Suppressor macrophage (primary cell): ENCODE data around the gene ZNF701.
A peak's percentile ranks its signal among the peaks of the same experiment; 100 is the strongest.
"Not testable (repeated sequence)": the region's sequence is repeated elsewhere in the genome, so short reads cannot be mapped to it uniquely, and the experiment has no call there.

Source experiments
- DNase-seq, 4 experiments: peaks; one replicate each; pipeline ENCODE4 v3.0.0-alpha.2; 2020 to 2022
- total RNA-seq, 17 experiments: gene quantifications; one replicate each; lab custom pipeline; 2026; ENCODE audit warnings: mixed read lengths in 6 of 17, inconsistent platforms in 3 of 17; lab: John Stamatoyannopoulos, UW

ZNF701 gene
- total RNA-seq, result 6.6 to 20.8 (median 12.8) reads per million in 17 experiments

GRCh38 chr19:52570000-52570861 is at the start of gene ZNF701:
Gene ZNF701 (plus strand): TSS chr19:52570287. CDS start chr19:52574148, 3,861 bp downstream.
- DNase-seq, result peak; percentile 96 to 97 (median 96)

- DNase-seq, result no peak
Observed at GRCh38 chr19:52522551-52522950, 47.5 kb upstream of the ZNF701 start.

- no peak for DNase-seq
Observed at GRCh38 chr19:52524086-52524485, 46.0 kb upstream of the ZNF701 start.

GRCh38 chr19:52527134-52527955 is 42.7 kb upstream of the ZNF701 start, which contains the start of gene ZNF808:
Gene ZNF808 (plus strand): TSS chr19:52527668. CDS start chr19:52543285, 15,617 bp downstream.
- DNase-seq, result peak; percentile 93 to 97 (median 96)

GRCh38 chr19:52527956-52528351 is 42.1 kb upstream of the ZNF701 start:
- DNase-seq, result no peak

GRCh38 chr19:52532480-52532879 is 37.6 kb upstream of the ZNF701 start:
- no peak for DNase-seq

- peak; percentile 49 to 70 (median 64) for DNase-seq
Observed at GRCh38 chr19:52533901-52534300, 36.2 kb upstream of the ZNF701 start.

GRCh38 chr19:52535385-52535770 is 34.7 kb upstream of the ZNF701 start:
- peak in 1 of 4 experiments; percentile 16 for DNase-seq

GRCh38 chr19:52535771-52536447 is 34.2 kb upstream of the ZNF701 start:
- peak; percentile 58 to 90 (median 76) for DNase-seq

GRCh38 chr19:52536448-52536800 is 33.7 kb upstream of the ZNF701 start:
- peak in 2 of 4 experiments; percentile 27 to 32 for DNase-seq

GRCh38 chr19:52538815-52539214 is 31.3 kb upstream of the ZNF701 start:
- peak; percentile 21 to 60 (median 54) for DNase-seq

- not testable (repeated sequence) for DNase-seq
Observed at GRCh38 chr19:52541176-52541575, 28.9 kb upstream of the ZNF701 start.

- no peak for DNase-seq
Observed at GRCh38 chr19:52541608-52542007, 28.5 kb upstream of the ZNF701 start.

- DNase-seq, result not testable (repeated sequence)
Observed at GRCh38 chr19:52542541-52542940, 27.5 kb upstream of the ZNF701 start.

GRCh38 chr19:52542984-52543664 is 27.0 kb upstream of the ZNF701 start:
- peak in 3 of 4 experiments; percentile 11 to 38 (median 35) for DNase-seq

GRCh38 chr19:52554216-52554971 is 15.7 kb upstream of the ZNF701 start:
- no peak for DNase-seq

GRCh38 chr19:52557231-52557995 is 12.7 kb upstream of the ZNF701 start:
- DNase-seq, result no peak

- DNase-seq, result not testable (repeated sequence)
Observed at GRCh38 chr19:52558732-52559445, 11.2 kb upstream of the ZNF701 start.

GRCh38 chr19:52561611-52562010 is 8.5 kb upstream of the ZNF701 start:
- DNase-seq, result not testable (repeated sequence)

GRCh38 chr19:52566121-52566520 is 4.0 kb upstream of the ZNF701 start:
- DNase-seq, result no peak
